GM19372 (cell line): ENCODE results near the gene MCUB.

Source experiments
- ATAC-seq: cut with Tn5 transposase; IDR thresholded peaks from one replicate; pipeline ENCODE4 v1.9.1; 2021; ENCODE audit warnings: mild to moderate bottlenecking, low read depth, moderate library complexity; ENCODE audit not compliant: unreplicated experiment

MCUB gene

DNA sequence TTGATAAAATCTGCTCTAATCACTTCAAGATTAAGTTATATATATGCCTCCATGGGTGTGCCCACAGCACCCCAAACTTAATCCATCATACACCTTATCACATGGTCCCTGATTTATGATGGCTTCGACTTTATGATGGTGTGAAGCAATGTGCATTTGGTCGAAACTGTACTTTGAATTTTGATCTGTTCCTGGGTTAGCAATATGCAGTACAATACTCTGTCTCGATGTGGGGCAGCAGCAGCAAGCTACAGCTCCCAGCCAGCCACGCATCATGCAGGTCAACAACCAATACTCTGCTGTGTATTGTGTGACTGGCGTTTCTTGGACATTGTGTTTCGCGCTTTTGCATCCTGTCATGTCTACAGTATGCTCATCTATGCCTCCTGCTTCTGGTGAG lies 62.6 kb downstream of the MCUB start:
- no peak for ATAC-seq

DNA sequence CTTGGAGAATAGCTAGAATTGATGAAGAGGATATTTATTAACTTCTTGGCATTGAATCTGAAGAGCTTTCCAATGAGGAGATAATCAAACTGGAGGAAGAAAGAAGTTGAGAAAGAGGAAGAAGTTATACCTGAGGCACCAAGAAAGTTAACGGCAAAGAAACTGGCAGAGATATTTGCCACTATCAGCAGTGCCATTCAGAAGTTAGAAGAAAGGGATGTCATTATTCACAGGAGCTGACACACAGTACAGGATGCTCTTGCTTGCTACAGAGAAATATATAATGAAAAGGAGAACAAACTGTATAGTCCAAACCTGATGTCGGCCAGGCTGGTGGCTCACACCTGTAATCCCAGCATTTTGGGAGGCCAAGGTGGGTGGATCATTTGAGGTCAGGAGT lies 64.5 kb downstream of the MCUB start:
- no peak for ATAC-seq

DNA sequence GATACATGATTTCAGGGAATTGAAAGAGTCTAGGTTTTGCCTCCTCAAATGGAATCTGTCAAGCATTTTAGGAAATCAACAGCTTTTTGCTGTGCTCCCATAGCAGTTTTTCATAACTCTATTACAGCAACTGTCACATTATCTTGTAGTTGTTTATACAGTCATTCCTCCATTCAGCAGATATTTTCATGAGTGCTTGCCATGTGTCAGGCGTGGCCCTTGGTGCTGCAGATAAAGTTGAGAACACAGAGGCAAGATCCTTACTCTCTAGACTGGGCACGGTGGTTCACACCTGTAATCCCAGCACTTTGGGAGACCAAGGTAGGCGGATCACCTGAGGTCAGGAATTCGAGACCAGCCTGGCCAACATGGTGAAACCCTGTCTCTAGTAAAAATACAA lies 67.3 kb downstream of the MCUB start:
- no peak for ATAC-seq

DNA sequence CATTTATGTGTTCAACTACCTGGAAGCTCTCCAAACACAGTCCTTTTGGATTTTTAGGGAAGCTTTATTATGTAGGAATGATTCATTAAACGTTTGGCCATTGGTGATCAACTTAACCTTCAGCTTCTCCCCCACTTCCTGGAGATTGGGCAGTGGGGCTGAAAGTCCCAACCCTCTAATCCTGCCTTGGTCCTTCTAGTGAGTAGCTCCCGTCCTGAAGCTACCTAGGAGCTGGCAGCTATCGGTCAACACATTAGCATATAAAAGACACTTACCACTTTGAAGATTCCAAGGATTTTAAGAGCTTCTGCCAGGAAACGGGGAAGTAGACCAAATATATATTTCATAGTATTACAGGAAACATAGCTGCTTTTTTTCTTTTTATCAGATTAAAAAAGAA lies 69.7 kb downstream of the MCUB start:
- no peak for ATAC-seq

DNA sequence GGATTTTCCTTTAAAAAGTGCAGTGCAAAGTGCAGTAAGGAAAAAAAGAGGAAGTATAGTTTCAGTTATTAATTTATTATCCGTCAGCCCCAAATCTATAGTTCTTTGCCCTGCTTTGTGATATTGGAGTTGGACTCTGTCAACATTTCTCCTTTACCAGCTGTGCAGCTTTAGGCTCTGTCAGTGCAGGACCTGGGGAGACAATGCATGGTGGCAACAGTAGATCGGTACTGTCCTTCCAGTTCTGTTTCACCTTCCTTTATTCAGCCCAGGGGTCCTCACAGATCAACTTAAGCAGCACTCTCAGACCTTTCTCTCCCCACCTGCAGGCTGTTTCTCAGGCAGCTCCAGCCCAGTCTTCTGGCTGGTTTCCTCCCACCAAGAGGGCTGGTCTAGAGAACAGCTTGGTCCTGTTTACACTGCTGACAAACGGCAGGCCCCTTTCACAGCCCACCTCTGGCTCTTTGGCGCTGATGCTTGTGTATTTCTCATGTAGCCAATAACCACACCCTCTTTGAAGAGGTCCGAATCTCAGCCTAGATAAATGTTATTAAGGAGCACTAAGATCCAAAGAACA lies 71.6 kb downstream of the MCUB start:
- no peak for ATAC-seq

DNA sequence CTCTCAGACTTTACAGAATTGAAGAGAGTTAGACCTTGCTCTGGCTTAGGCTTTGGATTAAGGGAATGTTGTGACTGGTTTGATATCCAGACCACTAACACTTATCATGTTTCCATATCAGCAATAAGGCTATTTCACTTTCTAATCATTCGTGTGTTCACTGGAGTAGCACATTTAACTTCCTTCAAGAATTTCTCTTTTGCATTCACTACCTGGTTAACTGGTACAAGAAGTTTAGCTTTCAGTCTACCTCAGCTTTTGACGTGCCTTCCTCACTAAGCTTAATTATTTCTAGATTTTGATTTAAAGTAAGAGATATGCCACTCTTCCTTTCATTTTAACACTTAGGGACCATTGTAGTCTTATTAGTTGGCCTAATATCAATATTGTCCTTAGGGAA lies 80.6 kb downstream of the MCUB start:
- no peak for ATAC-seq

DNA sequence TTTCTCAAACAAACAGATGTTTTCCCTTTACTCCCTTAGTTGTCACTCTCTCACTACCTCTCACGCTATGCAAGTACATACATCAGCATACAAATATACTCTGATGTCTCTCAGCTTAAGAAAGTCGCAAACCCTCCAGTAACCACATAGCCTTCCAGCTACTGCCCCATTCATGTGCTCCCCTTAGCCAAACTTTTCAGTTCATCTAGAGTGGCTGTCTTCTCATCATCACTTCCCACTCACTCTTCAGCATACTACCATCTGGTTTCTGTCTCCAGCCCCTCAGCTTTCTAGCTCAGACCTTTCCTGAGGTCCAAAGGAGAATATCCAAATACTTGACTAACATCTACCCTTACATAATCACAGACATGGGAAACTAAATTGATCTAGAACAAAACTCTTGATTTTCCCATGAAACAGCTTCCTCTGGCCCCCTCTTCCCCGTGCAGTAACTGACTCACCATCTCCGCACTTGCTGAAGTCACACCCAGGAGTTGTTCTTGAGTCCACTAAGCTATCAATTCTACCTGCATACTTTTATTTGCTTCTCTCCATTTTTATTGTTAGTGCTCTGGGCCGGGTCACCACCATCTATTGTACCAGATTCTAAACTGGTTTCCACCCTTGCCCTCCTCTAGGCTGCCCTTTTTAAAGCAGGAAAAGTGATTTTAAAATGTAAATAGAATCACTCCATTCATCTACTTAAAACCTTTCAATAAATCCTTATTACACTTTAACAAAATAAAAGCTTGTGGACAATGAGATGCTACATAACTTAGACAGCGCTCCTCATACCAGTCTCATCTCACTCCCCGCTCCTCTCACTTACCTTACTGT lies 86.0 kb downstream of the MCUB start:
- no peak for ATAC-seq

DNA sequence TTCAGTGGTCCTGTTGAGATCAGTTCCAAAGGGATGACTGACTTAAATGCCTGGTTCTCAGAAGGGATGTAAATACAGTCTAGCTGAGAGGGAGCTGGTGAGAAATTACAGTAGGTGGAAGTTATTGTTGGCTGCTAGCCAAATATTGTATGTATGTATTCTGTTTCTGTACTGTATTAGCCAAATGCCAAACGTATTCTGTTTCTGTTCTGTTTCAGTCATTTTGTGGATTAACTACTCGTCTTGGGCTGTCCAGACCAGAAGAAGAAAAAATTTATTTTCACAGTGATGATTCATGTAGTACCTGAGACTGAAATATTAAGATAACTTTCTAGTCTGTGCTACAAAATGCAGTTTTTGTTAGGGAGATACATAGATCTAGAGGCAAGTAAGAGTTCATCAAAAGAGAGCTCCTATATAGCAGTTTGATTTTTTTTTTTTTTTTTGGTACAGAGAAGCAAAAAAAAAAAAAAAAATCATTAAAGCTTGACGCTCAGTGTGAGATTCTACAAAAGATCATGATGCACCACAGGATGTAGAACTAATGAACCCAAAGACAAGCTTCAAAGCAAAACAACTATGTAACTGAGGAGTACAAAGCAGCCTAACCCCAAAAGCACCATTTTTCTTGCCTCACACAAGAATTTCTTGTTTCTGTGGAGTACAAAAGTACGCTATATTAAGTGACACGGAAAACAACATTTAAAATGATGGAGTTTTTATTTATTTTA lies 88.4 kb downstream of the MCUB start:
- ATAC-seq = peak; percentile 43

DNA sequence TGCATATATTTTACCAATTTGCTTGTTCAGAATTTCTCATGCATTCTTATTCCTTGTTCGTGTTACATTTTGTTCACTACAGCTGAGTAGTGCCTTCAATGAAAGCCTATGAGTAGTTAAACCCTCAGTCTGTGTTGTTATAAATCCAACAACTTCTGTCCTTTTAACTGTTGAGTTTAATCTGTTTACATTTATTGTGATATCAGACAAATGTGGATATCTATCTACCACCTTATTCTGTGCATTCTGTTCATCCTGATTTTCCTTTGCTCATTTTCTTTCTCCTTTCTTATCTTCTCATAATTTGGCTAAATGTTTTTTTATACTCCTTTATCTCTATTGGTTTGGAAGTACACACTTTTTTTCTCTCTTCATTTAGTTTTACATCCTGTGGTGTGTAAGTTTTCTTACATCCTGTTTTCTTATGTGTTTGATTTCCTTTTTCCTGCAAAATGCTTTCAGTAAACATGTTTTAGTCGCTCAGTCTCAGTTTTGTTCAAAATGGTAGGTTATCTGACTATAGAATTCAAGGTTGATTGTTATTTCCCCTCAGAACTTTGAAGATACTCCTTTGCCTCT lies 89.0 kb downstream of the MCUB start:
- no peak for ATAC-seq

DNA sequence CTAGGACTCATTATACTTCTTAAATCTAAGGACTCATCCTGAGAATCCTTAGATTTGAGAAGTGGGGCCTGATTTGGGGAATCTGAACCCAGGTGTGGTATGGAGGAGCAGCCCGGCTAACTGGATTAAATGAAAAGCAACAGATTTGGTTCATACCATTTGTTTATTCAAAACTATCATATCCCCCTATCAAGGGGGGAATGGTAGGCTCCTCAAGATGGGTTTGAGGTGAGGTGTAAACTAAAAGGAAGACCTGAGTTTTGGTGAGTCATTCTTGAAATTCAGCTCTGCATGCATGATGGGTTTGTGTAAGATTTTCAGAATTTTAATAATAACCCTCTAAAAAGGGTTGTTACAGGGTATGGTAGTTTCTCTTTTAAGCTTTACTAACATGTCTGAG lies 89.8 kb downstream of the MCUB start:
- ATAC-seq = no peak

DNA sequence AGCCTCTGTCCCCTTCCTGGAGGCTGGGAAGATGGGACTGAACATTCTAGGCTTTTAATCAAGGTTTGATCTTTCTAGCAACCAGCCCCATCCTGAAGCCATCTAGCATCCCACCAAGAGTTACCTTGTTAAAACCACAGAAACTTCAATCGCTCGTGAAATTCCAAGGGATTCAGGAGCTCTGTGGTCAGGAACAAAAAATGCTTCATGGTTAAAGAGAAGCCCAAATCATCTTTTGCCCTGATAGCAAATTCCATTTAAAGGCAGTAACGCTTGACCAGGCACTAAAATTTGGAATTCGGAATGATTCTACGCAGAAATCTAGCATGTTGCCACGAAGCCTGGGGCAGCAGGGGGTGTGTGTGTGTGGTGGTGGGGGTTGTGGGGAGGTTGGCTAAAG lies 95.3 kb downstream of the MCUB start:
- ATAC-seq = no peak

DNA sequence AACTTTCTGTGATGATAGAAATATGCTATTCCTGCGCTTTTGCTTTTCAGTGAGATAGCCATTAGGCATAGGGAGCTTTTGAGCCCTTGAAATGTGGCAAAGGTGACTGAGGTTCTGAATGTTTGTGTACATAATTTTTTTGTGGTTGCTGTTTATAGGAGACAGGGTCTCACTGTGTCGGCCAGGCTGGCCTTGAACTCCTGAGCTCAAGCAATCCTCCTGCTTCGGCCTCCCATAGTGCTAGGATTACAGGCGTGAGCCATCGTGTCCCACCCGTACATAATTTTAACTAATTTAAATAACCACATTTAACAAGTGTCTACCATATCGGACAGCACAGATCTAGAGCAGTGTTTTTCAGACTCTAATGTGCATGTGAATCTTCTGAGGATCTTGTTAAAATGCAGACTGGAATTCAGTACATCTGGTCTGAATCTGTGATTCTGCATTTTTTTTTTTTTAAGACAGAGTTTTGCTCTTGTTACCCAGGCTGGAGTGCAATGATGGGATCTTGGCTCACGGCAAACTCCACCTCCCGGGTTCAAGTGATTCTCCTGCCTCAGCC lies 97.9 kb downstream of the MCUB start:
- no peak for ATAC-seq

DNA sequence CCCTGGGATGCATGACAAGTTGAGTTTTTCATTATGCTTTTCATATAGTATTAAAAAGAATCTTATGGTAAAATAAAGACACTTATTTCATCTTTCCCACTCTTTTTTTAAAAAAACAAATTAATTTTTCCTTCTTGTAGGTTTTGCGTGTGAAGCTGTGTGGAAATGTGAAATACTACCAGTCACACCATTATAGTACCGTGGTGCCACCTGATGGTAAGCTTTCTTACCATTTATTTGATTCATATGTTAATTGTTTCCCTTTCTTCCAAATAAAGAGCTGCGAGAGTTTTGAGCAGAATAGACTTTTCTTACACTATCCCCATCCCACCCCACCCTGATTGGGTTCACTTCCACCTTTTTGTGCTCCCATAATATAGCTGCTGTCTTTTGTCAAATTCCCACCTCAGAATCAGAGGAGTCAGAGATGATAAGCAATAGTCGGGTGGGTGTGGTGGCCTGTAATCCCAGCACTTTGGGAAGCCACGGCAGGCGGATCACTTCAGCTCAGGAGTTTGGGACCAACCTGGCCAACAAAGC lies 98.9 kb downstream of the MCUB start:
- ATAC-seq = no peak

DNA sequence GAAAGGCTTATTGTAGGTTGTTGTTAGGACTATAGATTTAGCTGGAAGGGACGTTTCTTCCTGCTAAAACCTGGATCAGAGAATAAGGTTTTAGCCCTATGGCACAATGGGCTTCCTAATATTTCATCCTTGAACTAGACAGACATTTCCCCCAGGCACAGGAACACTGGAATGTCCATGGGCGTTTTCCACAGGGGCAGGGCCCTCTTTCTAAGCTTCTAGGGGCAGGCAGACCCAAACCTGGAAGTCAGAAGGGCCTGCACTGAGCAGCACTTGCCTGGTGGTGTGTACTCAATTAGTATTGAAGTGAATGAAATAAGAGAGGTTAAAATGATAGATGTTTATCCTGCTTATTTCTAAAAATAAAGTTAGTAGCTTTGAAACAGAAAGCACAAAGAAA lies 102.1 kb downstream of the MCUB start:
- ATAC-seq = no peak

DNA sequence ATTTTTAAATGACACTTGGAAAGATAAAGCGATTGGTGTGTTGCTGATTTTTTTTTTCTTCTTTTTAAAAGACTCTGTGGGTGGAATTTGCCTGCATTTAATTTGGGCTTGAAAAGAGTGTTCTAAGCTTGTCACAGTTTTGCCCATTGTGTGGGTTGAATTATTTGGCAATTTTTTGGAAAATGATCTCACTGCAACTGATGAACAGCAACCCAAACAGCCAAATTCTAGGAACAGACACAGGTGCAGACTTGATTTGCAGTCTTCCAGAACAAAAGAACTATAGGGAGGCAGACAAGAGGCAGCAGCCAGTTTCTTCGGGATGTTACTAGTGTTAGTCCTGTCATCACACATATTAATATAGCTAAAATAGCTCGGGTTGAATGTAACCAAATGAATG lies 102.7 kb downstream of the MCUB start:
- no peak for ATAC-seq

DNA sequence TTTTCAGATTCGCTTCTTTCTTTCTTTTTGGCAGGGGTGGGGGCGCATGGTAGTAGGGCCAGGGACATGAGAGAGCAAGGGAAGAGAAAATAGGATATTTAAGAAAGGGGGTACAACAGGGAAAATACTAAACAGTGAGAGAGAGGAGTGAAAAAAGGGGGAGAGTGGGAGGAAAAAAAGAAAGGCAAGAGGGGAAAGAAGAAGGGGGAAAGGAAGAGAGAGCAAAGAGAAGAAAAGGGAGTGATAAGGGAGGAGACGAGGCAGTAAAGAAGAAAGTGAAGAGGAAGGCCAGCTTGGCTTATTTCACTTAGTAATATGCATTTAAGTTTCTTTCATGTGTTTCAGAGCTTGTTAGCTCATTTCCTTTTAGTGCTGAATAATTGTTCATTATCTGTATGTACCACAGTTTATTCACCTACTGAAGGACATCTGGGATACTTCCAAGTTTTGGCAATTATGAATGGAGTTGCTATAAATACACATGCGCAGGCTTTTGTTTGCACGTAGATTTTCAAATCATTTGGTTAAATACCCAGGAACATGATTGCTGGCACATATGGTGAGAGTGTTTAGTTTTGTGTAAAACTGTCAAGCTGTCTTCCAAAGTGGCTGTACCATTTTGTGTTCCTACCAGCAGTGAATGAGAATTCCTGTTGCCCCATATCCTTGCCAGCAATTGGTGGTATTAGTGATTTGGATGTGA lies 105.9 kb downstream of the MCUB start:
- no peak for ATAC-seq

DNA sequence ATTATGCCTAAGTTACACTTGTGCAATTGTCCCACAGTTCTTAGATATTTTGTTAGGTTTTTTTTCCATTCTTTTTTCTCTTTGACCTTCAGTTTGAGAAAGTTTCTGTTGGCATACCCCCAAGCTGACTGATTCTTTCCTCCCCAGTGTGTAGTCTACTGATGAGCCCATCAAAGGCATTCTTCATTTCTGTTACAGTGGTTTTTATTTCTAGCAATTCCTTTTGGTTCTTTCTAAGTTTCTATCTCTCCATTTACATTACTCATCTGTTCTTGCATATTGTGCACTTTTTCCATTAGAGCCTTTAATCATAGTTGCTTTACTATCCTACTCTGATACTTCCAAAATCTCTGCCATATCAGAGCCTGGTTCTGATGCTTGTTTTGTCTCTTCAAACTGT lies 111.3 kb downstream of the MCUB start:
- no peak for ATAC-seq

DNA sequence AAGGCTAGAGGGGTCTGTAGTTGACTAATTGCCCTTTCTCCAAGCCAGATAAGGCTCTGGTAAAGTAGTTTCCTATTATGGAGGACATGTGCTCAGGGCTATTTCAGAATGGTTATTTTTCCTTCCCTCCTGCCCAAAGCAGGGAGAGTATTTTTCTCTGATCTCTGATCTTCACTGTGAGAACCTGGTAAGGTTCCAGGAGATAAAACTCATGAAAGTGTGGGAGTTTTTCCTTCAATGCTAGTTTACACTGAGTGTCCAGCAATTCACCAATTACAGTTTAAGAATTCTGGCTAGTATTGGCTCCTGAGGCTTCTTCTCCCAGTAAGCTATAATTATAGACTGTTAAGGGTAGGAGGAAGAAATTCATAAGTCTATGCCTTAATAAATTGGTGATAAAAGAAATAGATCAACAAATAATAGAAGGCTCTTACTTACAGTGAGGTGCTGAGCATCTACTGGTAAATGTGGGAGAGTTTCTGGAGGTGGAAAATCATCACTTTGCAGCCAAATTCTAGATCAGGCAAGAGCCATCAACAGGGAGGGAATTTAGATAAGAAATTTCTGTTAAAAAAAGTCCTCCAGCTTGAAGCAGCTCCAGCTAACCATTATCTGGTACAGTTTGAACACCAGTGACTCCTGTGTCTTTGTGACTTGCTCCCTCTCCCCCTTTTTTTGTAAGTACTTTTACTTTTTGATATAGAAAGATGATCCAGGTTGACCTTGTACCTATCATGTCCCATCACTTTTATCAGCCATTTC lies 112.3 kb downstream of the MCUB start:
- ATAC-seq = no peak

DNA sequence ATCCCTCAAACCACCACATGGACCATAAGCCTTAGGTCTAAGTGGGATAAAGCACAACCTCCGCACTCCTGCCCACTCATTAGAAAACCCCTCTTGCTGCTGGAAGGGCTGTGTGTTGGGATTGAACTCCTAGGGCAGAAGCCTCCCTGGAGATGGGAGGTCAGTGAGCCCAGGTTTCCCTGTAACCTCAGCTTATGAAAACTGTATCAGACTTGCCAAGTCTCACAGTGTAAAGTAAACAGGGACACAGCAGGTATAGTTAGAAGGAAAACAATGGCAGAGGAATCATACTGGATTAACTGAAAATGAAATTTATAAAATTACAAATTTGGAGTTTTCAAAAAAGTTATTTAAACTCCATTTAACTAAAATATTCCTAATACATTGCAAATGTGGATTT lies 113.3 kb downstream of the MCUB start:
- ATAC-seq = no peak

DNA sequence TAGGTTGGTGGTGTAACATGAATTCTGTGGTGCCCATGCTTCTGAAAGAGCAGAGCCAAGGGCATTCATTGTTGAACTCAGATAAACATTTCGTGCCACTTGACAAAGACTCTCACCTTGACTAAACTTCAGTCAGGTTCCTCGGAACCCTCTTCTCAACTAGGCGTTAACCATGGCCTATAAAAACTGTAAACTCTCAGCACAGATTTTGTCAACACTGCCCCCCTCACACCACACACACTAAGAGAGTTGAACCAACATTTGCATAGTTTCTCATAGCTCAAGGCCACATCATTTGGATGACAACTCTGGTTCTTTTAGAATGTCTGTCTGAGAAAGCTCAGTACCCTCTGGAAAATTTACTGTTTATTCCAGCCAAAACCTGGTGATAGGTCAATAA lies 115.1 kb downstream of the MCUB start:
- no peak for ATAC-seq
